GM12878 (cell line): Measurements from ENCODE around the gene LMO7.

ENCODE experiments used
- FOS ChIP-seq: IDR thresholded peaks from 3 replicates; pipeline ENCODE4 v1.6.1; 2011; ENCODE audit warnings: borderline replicate concordance; ENCODE audit not compliant: insufficient read length; ENCODE audit errors: extremely low read depth
- NFYA ChIP-seq: IDR thresholded peaks from 2 replicates; pipeline ENCODE4 v1.6.1; 2011; ENCODE audit warnings: low read depth, mild to moderate bottlenecking, low read length, improper control_type of control experiment, borderline replicate concordance
- SUPT20H ChIP-seq: IDR thresholded peaks from 2 replicates; pipeline ENCODE4 v1.6.1; 2011; ENCODE audit warnings: low read depth, mild to moderate bottlenecking, low read length, moderate library complexity, borderline replicate concordance; ENCODE audit not compliant: control insufficient read depth
- TF ChIP-seq, protein P1 (sequence below), 3 experiments: IDR thresholded peaks in 2 of 3; conservative IDR thresholded peaks in 1 of 3; 2 replicates each; pipeline ENCODE4 v1.5.1; 2011; ENCODE audit warnings: low read depth in 3 of 3, low read length in 3 of 3, mild to moderate bottlenecking in 3 of 3, control low read depth in 2 of 3, moderate library complexity in 2 of 3, inconsistent platforms in 1 of 3, mixed read lengths in 1 of 3; ENCODE audit not compliant: control insufficient read depth in 2 of 3, insufficient read depth in 1 of 3; ENCODE audit errors: extremely low read depth in 1 of 3

DNA sequence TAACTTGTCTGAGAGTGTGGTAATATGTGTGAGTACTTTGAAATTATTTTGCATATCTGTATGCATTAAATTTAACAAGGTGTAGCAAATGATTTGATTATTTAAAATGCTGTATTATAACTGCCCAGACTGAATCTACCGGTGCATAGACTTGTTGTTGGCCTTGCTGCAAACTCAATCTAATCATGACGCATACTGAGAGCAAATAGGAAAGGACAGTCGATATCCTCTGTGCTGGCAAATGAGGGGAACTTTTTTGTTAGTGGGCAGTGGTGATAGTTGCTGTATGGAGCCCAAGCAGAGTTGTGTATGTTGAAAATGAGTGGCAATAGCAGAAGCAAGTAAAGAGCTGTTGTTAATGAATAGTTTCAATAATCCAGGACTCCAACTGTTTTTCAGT is 127.4 kb downstream of the LMO7 start:
- no peak for TF ChIP-seq SUPT20H
- TF ChIP-seq, protein P1, sequence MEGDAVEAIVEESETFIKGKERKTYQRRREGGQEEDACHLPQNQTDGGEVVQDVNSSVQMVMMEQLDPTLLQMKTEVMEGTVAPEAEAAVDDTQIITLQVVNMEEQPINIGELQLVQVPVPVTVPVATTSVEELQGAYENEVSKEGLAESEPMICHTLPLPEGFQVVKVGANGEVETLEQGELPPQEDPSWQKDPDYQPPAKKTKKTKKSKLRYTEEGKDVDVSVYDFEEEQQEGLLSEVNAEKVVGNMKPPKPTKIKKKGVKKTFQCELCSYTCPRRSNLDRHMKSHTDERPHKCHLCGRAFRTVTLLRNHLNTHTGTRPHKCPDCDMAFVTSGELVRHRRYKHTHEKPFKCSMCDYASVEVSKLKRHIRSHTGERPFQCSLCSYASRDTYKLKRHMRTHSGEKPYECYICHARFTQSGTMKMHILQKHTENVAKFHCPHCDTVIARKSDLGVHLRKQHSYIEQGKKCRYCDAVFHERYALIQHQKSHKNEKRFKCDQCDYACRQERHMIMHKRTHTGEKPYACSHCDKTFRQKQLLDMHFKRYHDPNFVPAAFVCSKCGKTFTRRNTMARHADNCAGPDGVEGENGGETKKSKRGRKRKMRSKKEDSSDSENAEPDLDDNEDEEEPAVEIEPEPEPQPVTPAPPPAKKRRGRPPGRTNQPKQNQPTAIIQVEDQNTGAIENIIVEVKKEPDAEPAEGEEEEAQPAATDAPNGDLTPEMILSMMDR (IDR thresholded peaks at IDR 0.05 in 2 of 3, conservative IDR thresholded peaks at IDR 0.05 in 1 of 3; ENCODE audit: control insufficient read depth in 2 of 3, extremely low read depth in 1 of 3, insufficient read depth in 1 of 3, low read depth in 3 of 3, low read length in 3 of 3), result no peak
- no peak for TF ChIP-seq NFYA
- TF ChIP-seq FOS, result no peak
